Amniotic epithelial cell (primary cell): ENCODE data around the gene NUBP2.
A peak's percentile ranks its signal among the peaks of the same experiment; 100 is the strongest.

Experiments used
- DNase-seq: peaks from one replicate; pipeline ENCODE4 v3.0.0-alpha.2; 2010; ENCODE audit warnings: low read depth

NUBP2 gene

GRCh38 chr16:1759511-1759910 lies 23.2 kb upstream of the NUBP2 start:
- DNase-seq, result no peak

- DNase-seq, result no peak
Observed at GRCh38 chr16:1760911-1761310, 21.8 kb upstream of the NUBP2 start.

- DNase-seq, result no peak
Observed at GRCh38 chr16:1761751-1762150, 21.0 kb upstream of the NUBP2 start.

GRCh38 chr16:1762196-1762878 lies 20.4 kb upstream of the NUBP2 start:
- DNase-seq, result no peak

- no peak for DNase-seq
Observed at GRCh38 chr16:1762879-1763520, 19.8 kb upstream of the NUBP2 start.

GRCh38 chr16:1763521-1764511 lies 18.9 kb upstream of the NUBP2 start:
- DNase-seq, result peak; percentile 47

GRCh38 chr16:1764971-1765370 lies 17.8 kb upstream of the NUBP2 start:
- DNase-seq, result no peak

GRCh38 chr16:1765826-1766225 lies 16.9 kb upstream of the NUBP2 start:
- DNase-seq, result no peak

- no peak for DNase-seq
Observed at GRCh38 chr16:1766231-1766630, 16.5 kb upstream of the NUBP2 start.

- DNase-seq, result no peak
Observed at GRCh38 chr16:1766701-1767100, 16.1 kb upstream of the NUBP2 start.

- DNase-seq, result no peak
Observed at GRCh38 chr16:1767116-1767994, 15.4 kb upstream of the NUBP2 start.

GRCh38 chr16:1768061-1768766 lies 14.5 kb upstream of the NUBP2 start:
- no peak for DNase-seq

GRCh38 chr16:1768767-1769401 lies 13.9 kb upstream of the NUBP2 start:
- no peak for DNase-seq

GRCh38 chr16:1769402-1770300 lies 13.1 kb upstream of the NUBP2 start:
- DNase-seq, result no peak

GRCh38 chr16:1770328-1771187 lies 12.2 kb upstream of the NUBP2 start:
- DNase-seq, result peak; percentile 62

- DNase-seq, result peak; percentile 64
Observed at GRCh38 chr16:1771188-1771863, 11.4 kb upstream of the NUBP2 start, which contains the start of gene NME3. Gene NME3 (minus strand): TSS chr16:1771543. CDS start chr16:1771534, 9 bp downstream.

GRCh38 chr16:1771864-1772361 lies 10.8 kb upstream of the NUBP2 start:
- DNase-seq, result no peak
